GM18517 (cell line): Measurements from ENCODE around the gene ODAD2.

Experiments used
- ATAC-seq: cut with Tn5 transposase; IDR thresholded peaks from one replicate; pipeline ENCODE4 v1.9.1; 2021; ENCODE audit warnings: mild to moderate bottlenecking, moderate library complexity; ENCODE audit not compliant: unreplicated experiment

The ODAD2 gene

DNA sequence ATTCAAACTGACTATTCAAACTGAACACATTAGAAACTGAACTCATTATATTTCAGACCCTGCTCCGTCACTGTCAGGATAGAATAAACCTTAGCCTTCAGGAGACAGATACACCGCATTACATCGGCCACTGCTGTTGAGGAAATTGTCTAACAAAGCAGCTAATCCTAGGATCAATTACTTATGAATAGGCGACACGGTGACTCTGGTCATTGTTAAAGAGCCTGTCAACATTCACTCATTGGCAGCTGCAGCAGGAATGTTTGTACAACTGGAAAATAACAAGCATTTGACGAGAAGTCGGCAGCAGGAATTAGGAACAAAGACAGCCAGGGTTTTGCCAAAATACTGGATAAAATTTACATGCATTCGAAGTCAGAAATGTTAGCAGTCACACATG, 141.3 kb downstream of the ODAD2 start:
- ATAC-seq = no peak

DNA sequence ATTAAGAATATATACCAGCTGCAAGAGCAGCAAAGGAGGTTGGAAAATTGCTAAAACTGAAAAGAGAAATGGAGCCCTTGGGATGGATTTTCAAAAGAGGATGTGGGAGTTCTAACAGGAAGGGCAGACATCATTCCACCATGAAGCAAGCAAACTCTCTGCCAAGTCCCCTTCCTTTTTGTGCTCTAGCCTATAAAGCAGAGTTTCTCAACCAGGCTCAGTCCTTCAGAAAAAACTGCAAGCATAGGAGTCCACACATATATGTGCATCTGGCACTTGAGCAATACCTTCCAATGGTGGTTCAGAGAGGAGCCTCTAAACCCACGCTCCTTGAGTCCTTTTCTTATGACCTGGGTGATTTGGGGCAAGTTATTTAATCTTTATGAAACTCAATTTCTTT, 154.7 kb downstream of the ODAD2 start:
- ATAC-seq = no peak

DNA sequence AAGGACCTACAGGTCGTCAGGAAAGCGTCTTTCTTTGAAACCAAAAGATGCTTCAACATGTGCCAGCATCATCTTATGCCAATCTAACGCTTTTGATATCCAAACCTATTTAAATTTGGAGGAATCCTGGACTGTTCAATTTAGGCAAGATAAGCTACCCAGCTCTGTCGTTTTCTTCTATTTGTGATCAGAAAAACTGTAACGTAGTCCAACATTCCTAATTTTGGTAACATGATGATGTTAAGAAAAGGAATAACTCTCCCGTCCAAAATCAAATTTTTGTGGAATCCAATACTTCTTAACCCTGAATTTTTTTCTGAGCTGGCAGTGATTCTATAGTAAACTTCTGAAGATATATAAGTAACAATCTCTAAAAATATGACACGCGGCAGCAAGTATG, 160.0 kb downstream of the ODAD2 start:
- no peak for ATAC-seq

DNA sequence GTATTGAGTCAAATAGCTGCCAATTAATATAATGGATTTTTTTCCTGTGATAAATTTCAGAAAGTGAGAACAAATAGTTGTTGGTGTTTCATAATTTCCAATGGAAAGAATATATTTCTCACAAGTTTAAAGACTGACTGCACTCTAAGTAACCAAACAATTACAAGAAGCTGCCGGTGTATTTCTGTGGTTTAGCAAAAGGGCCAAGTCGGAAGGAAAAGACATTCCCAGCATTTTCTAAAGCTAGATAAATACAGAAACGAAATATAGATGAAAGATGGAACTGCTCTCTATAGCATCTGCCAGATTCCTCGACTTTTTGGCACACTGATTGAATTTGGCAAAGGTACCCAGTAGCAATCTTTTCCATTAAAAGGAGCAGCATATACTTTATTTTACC, 160.5 kb downstream of the ODAD2 start:
- ATAC-seq = no peak

DNA sequence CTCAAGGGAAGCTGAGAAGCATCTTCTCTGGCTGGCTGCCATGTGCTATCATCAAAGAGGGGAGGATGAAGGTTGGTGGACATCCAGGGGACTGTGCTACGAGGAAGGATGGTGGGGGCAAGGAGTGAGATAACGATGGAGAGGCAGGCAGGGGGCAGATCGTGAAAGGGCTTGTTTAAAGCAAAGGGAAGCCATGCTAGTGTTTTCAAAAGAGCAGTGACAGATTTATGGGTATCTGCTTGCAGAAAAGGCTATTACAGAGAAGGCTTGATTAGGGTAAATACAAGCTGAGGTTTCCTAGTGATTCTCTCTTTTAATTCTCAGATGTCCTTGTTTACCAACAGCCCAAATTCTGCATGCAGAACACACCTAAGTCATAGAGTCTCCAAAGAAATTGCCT, 164.4 kb downstream of the ODAD2 start:
- no peak for ATAC-seq

DNA sequence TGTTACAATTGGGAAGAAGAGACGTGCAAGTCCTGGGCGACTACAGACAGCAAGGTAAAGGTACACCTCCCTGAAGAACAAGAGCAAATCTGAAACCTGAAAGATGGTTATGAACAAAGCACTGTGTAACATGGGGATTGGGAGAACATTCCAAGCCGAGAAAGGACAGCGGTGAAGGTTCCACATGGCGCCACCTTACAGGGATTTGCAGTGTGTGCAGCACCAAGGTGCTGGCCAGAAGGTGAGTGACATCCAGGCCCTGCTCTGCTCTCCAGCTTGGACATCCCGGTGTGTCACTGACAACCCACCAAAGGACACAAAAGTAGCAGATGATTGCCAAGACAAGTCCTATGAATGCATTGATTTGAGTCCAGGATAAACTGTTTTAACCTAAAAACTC, 165.1 kb downstream of the ODAD2 start:
- no peak for ATAC-seq

DNA sequence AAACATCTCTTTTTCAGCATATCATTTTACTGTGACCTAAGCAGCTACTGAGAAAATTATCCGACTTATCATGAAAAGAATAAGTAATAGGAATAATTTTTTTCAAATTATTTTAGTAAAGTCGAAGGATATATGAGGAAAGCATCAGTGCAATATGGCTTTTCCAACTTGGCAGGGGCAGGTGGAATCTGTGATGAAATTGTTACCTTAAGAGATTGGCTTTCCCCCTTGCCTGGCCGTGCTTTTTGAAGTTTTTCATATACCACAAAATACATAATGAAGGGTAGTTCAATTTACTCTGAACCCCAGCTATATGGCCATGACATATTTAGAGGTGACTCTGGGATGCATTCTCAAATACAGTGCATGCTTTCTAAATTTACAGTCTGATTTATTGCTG, 166.1 kb downstream of the ODAD2 start:
- ATAC-seq = no peak

DNA sequence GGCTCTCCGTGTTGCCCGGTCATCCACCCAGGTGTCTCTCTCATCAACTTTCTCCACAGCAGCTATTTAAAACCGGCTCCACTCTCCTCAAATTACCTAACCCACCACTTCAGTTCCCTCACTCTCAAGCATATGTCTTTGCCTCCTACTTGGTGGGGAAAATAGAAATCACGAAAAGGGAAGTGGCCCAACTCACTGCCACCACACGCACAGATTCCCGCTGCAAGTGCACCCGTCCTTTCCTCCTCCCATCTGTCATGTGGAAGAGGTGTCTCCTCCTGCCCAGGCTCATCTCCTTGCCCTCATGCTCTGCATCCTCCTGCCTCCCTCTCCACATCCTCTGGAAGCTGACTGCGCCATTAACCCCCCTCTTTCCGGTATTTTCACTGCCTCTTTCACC, 172.5 kb downstream of the ODAD2 start:
- no peak for ATAC-seq

DNA sequence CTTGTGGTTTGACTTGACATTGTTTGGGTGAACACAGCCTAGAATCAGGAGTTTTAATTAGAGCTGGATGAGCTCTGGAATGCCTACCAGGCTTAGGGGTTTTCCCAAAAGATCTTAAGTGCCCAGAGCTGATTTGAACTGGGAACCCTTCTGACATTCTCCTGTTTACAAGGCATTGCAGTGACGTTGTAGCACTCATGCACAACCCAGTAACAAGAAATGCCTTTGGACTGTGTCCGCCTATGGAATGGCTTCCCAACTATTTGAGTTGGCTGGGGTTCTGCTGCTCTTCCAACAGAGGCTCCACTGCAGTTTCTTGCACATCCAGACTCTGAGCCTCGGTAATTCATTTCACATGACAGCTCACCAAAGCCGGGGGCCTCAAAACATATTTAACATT, 176.6 kb downstream of the ODAD2 start:
- no peak for ATAC-seq

DNA sequence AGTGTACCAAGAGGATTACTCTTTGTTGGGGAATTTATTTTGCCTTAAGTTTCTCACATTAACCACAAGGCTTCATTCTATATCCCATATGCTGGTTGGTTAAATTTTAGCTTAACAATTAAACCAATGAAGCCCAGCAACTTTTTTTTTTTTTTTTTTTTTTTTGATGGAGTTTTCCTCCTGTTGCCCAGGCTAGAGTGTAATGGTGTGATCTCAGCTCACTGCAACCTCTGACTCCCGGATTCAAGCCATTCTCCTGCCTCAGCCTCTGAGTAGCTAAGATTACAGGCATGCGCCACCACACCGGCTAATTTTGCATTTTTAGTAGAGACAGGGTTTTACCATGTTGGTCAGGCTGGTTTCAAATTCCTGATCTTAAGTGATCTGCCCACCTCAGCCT, 178.2 kb downstream of the ODAD2 start:
- ATAC-seq = no peak

DNA sequence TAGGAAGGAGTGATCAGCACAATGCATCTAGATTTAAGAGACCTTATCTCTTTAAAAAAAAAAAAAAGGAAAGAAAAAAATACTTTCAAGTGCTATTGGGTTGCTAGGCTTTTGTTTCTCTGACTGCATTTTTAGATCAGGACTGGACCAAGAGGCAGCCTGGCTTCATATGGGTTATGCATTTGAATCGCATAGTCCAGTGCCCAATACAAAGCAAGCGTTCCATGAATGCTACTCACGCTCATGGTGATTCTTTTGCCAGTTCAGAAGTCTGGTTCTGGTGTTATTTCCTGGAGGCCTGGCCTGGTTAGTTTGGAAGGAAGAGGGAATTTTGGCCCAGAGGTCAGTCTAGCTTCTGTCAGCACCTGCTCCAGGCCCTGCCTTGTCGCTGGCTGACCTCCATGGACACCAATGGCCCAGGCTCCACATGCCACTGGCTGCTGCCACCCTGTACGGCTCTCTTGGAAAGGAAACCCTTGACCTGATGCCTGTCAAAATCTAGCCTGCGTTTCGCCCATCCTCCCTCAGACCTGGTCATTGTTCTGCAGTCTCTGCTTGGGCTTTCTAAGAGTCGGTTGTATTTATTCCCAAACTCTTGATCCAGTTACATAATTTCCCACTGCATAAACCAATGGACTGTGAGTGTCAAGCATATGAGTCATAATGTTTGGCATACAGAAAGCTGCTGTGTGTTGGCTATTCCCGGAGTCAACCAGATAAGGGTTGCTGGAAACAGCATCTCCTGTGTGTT, 178.9 kb downstream of the ODAD2 start:
- ATAC-seq = no peak

DNA sequence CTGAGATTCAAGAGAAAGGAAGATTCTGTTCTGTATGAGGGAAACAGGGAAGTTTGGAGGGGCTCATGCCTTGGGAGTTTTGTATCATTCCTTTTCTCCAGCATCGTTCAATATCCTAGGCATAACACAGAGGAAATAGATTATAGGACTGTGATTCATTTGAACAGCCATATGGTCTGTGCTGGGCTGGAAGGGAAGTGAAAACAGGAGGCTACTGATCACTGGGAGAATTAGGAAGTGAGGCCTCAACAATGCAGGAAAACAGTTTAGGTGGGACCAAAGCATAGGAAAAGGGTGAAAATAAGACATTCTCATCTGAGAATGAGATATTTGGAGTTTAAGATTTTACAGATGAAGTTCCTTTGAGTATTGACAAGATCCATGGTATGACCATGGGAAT, 182.6 kb downstream of the ODAD2 start:
- ATAC-seq = no peak

DNA sequence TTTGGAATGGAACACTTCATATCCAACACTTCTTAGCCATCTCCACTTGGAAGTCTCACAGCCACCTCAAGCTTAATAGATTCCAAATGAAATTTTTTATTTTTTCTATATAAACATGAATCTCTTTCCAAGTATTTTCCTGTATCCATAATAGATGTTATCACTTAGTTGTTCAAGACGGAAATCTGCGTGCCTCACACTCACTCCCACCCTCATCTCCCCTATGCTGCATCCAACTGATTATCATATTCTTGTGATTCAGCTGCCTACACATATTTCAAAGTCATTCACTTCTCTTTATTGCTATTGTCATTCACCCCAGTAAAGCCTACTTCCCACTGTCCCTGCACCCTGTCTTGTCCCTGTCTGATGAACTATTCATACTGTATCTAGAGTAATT, 183.0 kb downstream of the ODAD2 start:
- no peak for ATAC-seq

DNA sequence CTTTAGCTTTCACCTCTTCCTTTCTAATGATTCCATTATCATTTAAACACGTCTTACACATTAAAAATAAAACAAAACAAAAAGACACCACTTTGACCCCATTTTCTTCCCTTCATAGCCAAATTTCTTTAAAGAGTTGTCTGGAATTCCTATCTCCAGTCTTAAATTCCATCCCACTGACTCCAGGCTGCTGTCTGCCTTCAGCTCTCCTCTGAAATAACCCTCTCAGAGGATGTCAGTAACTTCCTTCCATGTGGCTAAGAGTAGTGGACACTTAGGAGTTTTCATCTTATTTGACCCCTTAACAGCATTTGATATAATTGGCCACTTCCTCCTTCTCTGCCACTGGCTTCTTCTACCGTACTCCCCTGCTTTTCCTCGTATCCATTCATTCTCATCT, 183.6 kb downstream of the ODAD2 start:
- ATAC-seq = no peak

DNA sequence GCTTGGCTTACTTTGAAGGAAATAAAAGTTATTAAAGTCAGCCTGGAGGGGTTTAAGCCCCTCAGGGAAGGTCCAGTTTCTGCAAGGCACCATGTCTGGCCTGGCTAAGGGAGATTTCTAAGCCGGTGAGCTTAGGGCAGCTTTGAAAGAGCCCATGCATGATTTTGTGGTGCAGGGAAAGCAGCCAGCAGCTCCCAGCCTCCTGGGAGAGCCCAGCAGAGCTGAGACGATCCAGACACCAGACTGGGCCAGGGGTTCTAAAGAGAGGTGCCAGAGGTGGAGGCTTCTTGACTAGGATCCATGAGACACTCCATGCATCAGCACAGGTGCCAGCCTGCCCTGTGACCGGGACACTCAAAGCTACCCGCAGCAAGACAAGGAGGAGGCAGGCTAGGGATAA, 193.7 kb downstream of the ODAD2 start:
- ATAC-seq = no peak

DNA sequence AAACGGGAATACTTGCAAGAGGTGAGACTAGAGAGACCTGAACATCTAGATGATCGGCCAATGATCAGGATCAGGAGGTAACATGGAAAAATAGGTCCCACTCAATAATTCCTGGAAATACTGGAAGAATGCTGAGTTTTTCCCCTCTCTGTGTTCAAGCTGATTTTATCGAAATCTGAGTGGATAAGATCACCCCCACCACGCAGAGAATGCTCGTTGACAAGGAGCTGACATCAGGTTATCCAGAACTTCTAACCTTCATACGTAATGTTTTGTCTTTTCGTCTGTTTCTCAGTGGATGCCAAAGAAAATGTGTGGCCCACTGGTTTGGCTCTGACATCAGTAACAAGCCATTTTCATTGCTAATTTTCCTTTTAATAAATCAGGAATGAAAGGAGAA, 194.7 kb downstream of the ODAD2 start:
- ATAC-seq = no peak

DNA sequence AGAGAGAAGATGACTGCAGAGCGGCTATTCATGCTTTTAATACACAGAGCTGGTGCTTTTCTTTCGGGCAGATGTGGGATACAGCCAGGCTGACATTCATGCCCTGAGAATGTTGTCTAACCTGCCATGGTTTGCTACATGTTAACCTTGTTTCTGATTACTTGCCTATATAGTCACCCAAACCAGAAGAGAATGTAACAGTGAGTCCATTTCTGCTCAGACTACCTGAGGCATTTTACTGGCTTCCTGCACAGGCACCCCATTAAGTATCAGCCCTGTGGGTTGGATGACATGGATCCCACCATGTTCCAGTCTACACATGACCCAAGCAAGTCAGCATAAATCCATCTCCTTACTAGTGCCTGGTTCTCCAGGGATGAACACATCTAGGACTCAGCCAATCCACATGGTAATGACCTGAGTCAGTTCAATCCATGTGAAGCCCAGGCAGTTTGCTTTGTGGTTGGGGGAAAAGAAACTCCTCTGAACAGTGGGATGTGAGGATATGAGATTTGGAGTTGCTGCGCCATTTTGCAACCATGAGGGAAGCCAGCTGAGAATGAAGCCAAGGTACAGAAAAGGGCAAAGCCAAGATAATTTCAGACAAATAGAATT, 197.6 kb downstream of the ODAD2 start:
- no peak for ATAC-seq

DNA sequence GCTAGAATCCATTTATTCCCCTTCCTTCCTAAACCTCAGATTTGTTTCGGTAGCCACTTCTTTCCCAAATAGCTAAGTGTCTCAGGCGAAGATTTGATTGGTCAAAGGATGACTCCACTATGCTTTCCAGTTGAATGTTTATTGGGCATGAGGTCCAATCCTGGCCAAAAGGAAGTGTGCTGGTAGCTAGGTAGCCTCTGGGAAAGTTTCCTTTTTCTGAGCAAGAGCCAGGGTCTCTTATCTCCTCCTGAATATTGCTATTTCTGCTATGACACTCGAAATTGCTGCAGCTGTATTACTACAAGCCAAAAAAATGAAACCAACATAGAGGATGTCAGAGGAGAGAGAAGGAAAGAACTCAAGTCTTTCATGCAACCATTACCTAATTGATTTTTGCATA, 199.8 kb downstream of the ODAD2 start:
- ATAC-seq = no peak

DNA sequence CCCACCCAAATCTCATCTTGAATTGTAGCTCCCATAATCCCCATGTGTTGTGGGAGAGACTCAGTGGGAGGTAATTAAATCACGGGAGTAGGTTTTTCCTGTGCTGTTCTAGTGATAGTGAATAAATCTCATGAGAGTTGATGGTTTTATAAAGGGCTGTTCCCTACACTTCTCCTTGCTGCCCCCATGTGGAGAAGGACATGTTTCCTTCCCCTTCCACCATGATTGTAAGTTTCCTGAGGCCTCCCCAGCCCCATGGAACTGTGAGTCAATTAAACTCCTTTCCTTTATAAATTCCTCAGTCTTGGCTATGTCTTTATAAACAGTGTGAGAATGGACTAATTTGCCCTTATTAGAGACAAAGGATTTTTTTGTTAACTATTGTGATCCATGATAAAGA, 204.7 kb downstream of the ODAD2 start:
- no peak for ATAC-seq

DNA sequence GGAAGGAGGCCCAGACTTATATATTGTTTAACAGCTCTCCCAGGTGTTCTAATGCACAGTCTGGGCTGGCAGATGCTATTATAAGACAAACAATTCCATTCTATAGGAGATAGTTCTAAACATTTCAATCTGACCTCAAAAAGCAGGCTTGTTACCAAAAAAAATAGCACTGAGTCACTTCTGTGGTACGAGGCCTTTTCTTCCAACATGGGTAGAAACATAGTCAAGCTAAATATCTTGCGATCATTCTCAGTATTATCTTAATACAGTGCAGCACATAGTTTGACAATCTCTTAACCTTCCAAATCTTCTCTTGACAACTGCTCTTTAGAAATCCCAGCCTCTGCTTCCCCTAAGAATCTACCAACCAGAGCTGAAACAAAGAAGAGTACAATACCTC, 206.7 kb downstream of the ODAD2 start:
- no peak for ATAC-seq

DNA sequence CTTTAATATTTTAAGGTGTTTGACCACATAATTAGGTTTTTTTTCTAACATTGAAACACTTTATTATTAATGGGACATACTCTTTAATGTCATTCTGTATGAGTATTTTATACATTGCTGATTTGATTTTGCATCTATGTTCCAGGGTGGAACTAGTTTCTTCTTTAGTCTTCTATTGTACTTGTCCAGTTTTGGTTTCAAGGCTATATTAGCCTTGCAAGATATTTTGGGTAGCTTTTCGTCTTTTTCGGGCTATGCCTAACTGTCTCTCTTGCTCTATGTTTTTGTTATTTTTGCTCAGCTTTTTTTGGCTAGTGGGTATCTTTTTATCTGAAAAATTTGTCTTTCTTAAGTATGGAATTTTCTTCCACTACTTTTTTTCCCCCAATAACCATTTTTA, 214.6 kb downstream of the ODAD2 start:
- no peak for ATAC-seq

DNA sequence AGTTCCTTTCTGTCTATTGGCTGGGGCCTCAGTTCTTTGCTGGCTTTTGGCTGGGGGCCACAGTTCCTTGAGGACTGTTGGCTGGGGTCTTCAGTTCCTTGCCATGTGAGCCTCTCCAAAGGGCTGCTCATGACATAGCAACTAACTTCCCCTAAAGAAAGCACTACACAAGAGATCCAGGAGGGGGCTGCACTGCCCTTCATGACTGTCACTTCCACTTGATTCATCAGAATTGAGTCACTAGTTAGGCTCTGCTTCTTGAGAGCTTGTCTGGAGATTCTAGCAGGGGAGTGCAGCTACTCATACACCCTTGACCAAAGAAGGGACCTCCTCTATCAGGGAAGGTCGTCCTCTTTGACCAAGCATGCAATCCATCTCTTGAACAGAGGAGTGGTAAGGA, 215.2 kb downstream of the ODAD2 start:
- ATAC-seq = no peak

DNA sequence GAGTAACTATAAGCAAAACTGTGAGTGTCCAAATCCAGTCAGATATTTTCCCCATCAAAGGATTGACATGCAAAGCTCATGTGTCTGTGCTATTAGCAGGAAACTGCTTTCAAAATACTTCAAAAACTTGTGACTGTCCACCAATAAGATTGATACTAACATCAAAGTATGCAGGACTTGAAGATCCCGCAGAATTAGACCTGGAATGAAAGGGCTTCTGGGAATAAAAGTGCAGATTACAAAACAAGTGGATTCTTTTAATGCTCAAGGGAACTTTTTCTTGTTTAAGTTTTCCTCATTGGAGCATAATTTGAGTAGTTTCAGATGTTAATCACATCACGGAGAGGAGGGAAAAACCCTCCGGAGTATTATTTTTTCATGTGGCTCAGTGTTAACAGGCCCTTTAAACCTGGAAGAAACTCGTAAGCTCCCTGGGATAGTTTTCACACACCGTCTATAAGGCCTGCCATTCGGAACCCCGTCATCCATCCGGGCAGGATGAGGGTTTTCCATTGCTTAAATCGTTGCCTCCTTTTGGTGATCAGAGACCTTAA, 219.3 kb downstream of the ODAD2 start:
- ATAC-seq = no peak
